GM18526 (cell line): ENCODE measurements around the gene ATG4C.

Experiments used
- POLR2A ChIP-seq: IDR thresholded peaks from 3 replicates; pipeline ENCODE4 v1.6.1; 2011; ENCODE audit not compliant: insufficient read length; ENCODE audit errors: extremely low read depth

Gene ATG4C, protein sequence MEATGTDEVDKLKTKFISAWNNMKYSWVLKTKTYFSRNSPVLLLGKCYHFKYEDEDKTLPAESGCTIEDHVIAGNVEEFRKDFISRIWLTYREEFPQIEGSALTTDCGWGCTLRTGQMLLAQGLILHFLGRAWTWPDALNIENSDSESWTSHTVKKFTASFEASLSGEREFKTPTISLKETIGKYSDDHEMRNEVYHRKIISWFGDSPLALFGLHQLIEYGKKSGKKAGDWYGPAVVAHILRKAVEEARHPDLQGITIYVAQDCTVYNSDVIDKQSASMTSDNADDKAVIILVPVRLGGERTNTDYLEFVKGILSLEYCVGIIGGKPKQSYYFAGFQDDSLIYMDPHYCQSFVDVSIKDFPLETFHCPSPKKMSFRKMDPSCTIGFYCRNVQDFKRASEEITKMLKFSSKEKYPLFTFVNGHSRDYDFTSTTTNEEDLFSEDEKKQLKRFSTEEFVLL

DNA sequence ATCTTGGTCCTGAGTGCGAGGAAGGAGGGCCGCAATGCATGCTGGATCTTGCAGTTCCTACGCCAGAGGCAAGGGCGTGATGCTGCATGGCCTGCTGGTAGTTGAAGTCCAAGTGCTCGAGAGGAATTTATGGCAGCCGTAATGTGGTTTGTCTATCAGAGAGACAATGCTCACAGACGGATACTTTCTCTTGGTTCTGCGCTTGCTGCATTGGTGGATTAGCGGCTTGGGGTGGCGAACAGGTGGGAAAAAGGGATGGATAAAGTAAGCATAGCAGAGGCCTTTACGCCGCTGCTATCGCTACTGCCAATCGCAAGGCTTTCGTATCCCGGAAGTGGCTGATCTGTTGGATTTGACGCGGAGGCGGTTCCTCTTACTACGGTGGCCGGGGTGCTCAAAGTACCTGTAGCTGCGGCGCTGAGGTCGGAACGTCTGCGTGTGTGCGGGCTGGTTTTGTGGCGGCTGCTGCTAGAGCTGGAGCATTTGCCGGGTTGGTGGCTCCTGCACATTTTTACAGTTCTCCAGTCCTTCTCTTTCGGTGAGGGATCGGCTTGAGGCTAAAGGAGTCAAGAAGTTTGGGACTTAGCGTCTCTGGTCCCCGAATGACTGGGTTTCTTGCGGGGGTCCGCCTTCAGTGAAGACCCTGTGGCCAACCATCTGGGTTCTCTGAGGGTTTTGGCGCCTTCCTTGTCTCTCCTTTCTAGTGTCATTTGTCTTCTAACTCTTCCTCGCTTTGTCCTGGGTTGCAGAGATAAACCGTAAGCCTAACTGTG, at the start of gene ATG4C:
TSS of gene ATG4C (plus strand) at position 397 of the 773 bp plus-strand sequence. CDS start 19,655 bp downstream, outside the sequence.
- peak; percentile 82 for TF ChIP-seq POLR2A

DNA sequence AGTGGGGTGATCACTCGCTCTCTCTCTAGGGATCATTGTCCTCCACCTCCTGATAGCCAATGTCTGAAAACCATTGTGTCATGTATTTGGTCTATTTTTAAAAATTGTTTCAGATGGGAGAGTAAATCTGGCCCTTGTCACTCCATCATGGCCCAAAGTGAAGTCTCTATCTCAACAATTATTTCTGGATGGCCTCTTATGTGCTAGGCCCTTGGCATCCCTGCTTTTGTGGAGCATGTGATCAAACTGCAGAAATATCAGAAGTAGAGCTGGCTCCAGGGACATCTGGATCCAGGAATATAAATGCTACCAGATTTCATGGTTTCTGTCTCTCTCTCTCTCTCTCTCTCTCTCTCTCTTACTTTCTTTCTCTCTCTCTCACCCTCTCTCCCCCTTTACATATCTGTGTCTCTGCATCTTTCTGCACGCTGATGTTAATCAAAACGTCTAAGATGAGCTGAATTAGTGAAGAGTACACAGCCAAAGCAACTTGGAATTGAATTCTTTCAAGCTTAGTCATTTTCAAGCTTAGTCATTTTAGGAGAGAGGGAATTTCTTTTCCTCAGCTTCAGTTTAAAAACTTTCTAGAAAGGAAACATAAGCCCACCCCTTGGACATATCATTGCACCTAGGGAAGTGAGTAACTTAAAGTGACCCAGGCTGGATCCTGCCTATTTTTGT, 48.3 kb upstream of the ATG4C start:
- no peak for TF ChIP-seq POLR2A

DNA sequence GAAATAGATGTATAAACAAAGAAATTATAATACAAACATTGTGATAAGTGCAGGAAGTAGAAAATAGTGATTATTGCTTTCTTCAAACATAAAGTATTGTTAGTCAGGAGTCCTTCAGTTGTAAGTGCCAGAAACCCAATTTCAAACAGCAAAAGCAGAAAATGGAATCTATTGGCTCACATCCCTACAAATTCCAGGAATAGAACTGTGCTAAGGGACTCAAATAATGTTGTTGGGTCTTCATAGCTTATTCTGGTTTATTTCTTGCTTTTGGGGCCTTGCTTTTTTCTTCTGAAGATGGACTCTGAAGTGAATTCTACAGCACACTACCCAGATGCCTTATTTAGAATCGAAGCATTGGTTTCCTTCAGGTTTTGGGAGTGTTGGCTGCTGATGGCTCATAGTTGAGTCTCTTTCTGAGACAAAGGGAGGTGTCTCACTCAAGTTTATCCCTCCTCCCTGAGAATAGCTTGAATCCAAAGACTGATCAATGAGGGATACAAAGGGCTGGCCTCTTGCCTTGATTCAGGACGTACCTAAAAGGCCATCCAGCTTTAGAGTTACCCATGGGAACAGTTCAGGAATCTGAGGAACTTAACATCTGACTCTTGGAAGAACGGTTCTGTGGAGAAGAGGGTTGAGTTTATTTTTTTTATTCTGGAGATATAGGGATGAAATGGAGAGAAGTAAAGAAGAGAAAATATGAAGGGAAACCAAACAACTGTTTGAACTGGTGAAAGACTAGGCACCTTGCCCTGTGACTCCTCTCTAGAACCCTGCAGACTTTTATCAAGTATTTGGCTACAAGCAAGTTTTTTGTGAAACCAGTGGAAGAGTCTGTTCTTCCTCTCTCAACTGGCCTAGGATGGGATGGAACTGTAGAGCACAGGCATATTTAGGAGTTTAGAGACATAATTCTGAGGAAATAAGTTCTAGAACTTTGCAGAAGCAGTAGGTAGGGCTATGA, 39.0 kb upstream of the ATG4C start:
- TF ChIP-seq POLR2A: no peak

DNA sequence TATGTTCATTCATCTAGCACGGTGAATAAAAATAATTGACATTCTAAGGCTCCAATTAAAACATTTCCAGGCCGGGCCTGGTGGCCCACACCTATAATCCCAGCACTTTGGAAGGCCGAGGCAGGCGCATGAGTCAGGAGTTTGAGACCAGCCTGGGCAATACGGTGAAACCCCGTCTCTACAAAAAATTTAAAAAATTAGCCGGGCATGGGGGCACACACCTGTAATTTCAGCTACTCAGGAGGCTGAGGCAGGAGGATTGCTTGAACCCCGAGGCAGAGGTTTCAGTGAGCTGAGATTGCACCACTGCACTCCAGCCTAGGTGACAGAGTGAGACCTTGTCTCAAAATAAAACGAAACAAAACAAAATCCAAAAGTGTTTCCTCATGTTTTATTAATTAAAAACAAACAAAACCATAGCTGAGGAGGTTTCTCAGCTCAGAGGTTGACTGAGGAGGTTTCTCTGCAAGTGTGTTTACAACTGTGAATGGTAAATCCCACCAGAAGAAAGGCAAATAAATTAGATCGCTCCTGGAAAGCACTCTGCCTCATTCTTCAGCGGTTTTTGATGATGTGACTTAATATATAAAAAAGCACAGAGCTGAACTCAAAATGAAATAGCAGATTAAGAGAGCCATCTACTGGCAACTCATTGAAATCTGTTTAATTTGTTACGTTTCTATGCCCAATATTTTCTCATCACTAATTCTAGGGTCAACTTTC, 37.7 kb upstream of the ATG4C start:
- no peak for TF ChIP-seq POLR2A

DNA sequence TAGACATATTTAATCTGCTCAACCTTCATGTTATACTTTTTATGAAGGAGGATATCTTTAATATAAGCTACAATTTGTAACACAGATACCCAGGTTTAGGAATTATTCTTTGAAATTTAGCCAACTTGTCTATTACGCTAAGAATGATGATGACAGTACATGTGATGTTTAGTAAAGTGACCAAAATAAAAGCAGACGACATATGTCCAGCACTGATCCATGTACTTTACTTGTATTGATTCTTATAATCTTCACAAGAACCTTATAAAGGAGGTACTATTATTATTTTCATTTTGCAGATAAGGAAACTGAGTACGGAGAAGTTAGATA, 37.2 kb upstream of the ATG4C start:
- TF ChIP-seq POLR2A: no peak

DNA sequence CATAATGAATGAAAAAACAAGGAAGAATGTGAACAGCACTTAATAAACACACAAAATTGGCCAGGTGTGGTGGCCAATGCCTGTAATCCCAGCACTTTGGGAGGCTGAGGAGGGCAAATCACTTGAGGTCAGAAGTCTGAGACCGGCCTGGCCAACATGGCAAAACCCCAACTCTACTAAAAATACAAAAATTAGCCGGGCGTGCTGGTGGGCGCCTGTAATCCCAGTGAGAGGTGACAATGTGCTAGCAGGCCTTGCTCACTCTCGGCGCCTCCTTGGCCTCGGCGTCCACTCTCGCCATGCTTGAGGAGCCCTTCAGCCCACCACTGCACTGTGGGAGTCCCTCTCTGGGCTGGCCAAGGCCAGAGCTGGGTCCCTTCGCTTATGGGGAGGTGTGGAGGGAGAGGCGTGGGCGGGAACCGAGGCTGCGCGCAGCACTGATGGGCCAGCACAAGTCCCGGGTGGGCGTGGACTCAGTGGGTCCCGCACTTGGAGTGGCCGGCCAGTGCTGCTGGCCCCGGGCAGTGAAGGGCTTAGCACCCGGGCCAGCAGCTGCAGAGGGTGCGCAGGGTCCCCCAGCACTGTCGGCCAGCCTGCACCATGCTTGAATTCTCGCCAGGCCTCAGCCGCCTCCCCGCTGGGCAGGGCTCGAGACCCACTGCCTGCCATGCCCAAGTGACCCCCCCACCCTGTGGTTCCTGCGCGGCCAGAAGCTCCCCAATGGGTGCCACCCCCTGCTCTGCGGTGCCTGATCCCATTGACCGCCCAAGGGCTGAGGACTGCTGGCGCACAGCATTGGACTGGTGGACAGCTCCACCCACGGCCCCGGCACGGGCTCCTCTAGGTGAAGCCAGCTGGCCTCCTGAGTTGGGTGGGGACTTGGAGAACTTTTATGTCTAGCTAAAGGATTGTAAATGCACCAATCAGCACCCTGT, 30.6 kb upstream of the ATG4C start:
- no peak for TF ChIP-seq POLR2A

DNA sequence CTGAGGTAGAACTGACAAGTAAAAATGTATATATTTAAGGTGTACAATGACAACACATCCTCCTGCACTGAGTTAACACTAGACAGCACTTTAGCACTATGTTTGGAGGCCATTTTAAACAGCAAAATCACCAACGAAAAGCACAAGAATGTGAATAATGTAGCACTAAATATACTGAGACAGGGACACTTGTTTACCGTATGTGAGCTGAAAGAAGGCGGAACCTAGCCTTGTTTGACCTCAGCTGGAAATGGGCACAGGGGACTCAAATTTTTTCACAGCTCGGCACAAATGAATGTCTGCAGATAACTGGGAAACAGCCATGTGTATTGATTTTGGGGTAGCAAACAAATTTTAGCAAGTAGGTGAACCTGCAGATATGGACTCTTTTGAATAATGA, 18.0 kb upstream of the ATG4C start:
- TF ChIP-seq POLR2A: no peak

DNA sequence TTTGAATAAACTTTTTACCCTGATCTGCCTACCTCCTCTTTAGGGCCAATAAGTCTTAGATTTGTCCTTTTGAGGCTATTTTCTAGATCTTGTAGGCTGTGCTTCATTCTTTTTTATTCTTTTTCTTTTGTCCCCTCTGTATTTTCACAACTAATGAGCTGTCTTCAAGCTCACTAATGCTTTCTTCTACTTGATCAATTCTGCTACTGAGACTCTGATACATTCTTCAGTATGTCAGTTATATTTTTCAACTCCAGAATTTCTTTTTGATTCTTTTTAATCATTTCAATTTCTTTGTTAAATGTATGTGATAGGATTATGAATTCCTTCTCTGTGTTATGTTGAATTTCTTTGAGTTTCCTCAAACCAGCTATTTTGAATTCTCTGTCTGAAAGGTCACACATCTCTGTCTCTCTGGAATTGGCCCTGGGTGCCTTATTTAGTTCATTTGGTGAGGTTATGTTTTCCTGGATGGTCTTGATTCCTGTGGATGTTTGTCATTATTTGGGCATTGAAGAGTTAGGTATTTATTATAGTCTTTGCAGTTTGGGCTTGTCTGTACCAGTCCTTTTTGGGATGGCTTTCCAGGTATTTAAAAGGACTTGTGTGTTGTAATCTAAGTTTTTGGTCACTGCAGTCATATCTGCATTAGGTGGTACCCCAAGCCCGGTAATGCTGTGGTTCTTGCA, 11.2 kb upstream of the ATG4C start:
- TF ChIP-seq POLR2A: no peak

DNA sequence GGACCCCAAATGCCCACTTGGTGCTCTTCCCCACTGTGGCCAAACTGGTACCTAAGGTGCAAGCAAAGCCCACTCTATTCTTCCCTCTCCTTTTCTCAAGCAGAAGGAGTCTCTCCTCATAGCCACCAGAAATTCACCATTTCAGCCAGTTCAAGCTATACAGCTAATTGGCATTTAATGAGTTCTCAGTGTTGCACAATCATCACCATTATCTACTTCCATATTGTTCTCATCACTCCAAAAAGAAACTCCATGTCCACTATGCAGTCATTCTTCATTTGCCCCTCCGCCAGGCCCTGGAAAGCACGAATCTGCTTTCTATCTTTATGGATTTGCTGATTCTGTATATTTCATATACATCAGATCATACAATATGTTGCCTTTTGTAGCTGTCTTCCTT, 9.9 kb upstream of the ATG4C start:
- no peak for TF ChIP-seq POLR2A

DNA sequence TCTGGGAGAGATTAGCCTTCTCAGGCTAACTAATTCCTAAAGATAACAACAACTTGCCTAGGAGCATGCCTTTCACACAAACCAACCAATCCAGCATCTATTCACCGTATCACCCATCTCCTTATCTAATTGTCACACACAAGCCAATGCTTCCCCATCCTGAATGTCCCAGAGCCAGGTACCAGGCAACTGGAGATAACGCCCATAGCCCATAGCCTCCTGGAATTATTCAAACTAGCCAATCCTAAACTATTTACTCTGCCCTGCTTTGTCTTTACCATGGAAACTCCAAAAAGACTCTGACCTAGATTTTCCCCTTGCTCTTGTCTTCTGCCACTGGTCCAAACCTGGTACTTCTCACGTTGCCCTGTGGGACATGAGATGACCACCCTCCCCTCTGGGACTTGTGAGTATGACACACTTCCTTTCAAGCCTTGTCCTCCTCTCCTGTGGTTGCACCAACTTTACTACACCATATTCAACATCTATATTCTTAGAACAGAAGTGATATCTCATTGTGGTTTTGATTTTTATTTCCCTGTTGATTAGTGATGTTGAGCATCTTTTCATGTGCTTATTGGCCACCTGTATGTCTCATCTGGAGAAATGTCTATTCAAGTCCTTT, 8.8 kb upstream of the ATG4C start:
- TF ChIP-seq POLR2A: no peak

DNA sequence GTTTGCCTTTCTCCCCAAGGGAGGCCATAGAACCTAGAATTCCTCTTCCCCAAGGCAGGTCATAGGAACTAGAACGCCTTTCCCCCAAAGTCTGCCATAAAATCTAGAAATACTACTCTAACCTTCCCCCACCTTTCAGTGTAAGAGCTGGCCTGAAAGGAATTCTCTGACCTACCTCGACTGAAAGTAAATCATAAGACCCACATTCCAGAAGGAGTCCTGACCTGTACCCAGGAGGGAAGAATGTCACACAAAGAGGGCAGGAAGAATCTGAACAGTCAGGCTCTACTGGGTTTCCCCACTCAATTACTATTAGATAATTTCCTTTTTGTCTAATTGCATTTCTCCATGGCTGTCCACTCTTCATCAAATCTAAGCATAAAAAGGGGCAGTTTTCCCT, 5.7 kb upstream of the ATG4C start:
- no peak for TF ChIP-seq POLR2A
